Measurements from ENCODE around the gene COX6A1.

GRCh38 chr12:120406553-120406952 is 31.4 kb upstream of the COX6A1 start:
- TF ChIP-seq EZH2 (IDR thresholded peaks at IDR 0.05), result no peak
- TF ChIP-seq CTCF (IDR thresholded peaks at IDR 0.05), result no peak
- TF ChIP-seq EZH2phosphoT487 (IDR thresholded peaks at IDR 0.05), result no peak

All from neural progenitor cell (in vitro differentiated cells).